ENCODE results near the gene MDK. TPM values are rescaled to one million over a fixed set of nuclear protein-coding genes. Genes with fewer than 3 reads are reported as not detected.

MDK gene
- total RNA-seq, 1 donor, result 27.5 TPM

- Histone ChIP-seq H3K27ac (ENCODE audit: low read depth, low read length) (no peak overlapping the region), H3K4me1 (ENCODE audit: insufficient read depth, low read length) (no peaks in the 10 kb centered on the region), H2AFZ (ENCODE audit: low read length) (no peak overlapping the region), H3K4me2 (ENCODE audit: insufficient read depth, low read length) (no peak overlapping the region), H4K20me1 (ENCODE audit: insufficient read depth, low read length) (peaks cover 4% of the 10 kb centered on the region), H3K27me3 (ENCODE audit: insufficient read depth, low read length) (no peaks in the 10 kb centered on the region), H3K9me3 (ENCODE audit: low read depth, low read length) (no peaks in the 10 kb centered on the region), H3K36me3 (ENCODE audit: insufficient read depth, low read length) (peaks cover 17% of the 10 kb centered on the region), H3K79me2 (ENCODE audit: insufficient read depth, low read length) (no peaks in the 10 kb centered on the region), H3K4me3 (ENCODE audit: insufficient read depth, low read length) (no peak overlapping the region)
- TF ChIP-seq CTCF (IDR thresholded peaks at IDR 0.05; ENCODE audit: extremely low read depth, low read depth, low read length), result no peak
- no peak for DNase-seq (ENCODE audit: insufficient read length, low spot score, missing footprints)
These were observed 33.4 kb downstream of the MDK start for GRCh38 chr11:46414879-46415278.

GRCh38 chr11:46417711-46418110 is 36.2 kb downstream of the MDK start:
- H3K27me3 ChIP-seq (ENCODE audit: insufficient read depth, low read length), result no peaks in the 10 kb centered on the region

GRCh38 chr11:46418751-46419150 is 37.3 kb downstream of the MDK start:
- Histone ChIP-seq H3K27ac (ENCODE audit: low read depth, low read length) (no peak overlapping the region), H2AFZ (ENCODE audit: low read length) (no peak overlapping the region), H3K4me1 (ENCODE audit: insufficient read depth, low read length) (no peaks in the 10 kb centered on the region), H3K27me3 (ENCODE audit: insufficient read depth, low read length) (no peaks in the 10 kb centered on the region), H3K36me3 (ENCODE audit: insufficient read depth, low read length) (peaks cover 17% of the 10 kb centered on the region), H3K79me2 (ENCODE audit: insufficient read depth, low read length) (no peaks in the 10 kb centered on the region), H3K9me3 (ENCODE audit: low read depth, low read length) (no peaks in the 10 kb centered on the region), H3K4me2 (ENCODE audit: insufficient read depth, low read length) (no peak overlapping the region), H3K4me3 (ENCODE audit: insufficient read depth, low read length) (no peak overlapping the region), H4K20me1 (ENCODE audit: insufficient read depth, low read length) (peaks cover 3% of the 10 kb centered on the region)
- no peak for DNase-seq (ENCODE audit: insufficient read length, low spot score, missing footprints)
- no peak for TF ChIP-seq CTCF (IDR thresholded peaks at IDR 0.05; ENCODE audit: extremely low read depth, low read depth, low read length)

More at GRCh38 chr11:46417711-46418110, 36.2 kb downstream of the MDK start:
- H4K20me1 ChIP-seq (ENCODE audit: insufficient read depth, low read length), result peaks cover 6% of the 10 kb centered on the region
- TF ChIP-seq CTCF (IDR thresholded peaks at IDR 0.05; ENCODE audit: extremely low read depth, low read depth, low read length), result no peak
- no peak overlapping the region for H3K4me3 ChIP-seq (ENCODE audit: insufficient read depth, low read length)
- H3K9me3 ChIP-seq (ENCODE audit: low read depth, low read length), result no peaks in the 10 kb centered on the region
- DNase-seq (ENCODE audit: insufficient read length, low spot score, missing footprints), result no peak
- H3K4me1 ChIP-seq (ENCODE audit: insufficient read depth, low read length), result no peaks in the 10 kb centered on the region
- no peak overlapping the region for H3K27ac ChIP-seq (ENCODE audit: low read depth, low read length)
- peaks cover 23% of the 10 kb centered on the region for H3K36me3 ChIP-seq (ENCODE audit: insufficient read depth, low read length)
- no peak overlapping the region for H2AFZ ChIP-seq (ENCODE audit: low read length)
- H3K79me2 ChIP-seq (ENCODE audit: insufficient read depth, low read length), result no peaks in the 10 kb centered on the region
- no peak overlapping the region for H3K4me2 ChIP-seq (ENCODE audit: insufficient read depth, low read length)

GRCh38 chr11:46420513-46420912 is 39.0 kb downstream of the MDK start:
- Histone ChIP-seq H4K20me1 (ENCODE audit: insufficient read depth, low read length) (peaks cover 3% of the 10 kb centered on the region), H3K36me3 (ENCODE audit: insufficient read depth, low read length) (peaks cover 12% of the 10 kb centered on the region), H3K4me3 (ENCODE audit: insufficient read depth, low read length) (no peak overlapping the region), H3K9me3 (ENCODE audit: low read depth, low read length) (no peaks in the 10 kb centered on the region), H3K27ac (ENCODE audit: low read depth, low read length) (no peak overlapping the region), H3K4me1 (ENCODE audit: insufficient read depth, low read length) (no peaks in the 10 kb centered on the region), H3K4me2 (ENCODE audit: insufficient read depth, low read length) (no peak overlapping the region), H3K27me3 (ENCODE audit: insufficient read depth, low read length) (no peaks in the 10 kb centered on the region), H2AFZ (ENCODE audit: low read length) (no peak overlapping the region), H3K79me2 (ENCODE audit: insufficient read depth, low read length) (no peaks in the 10 kb centered on the region)
- TF ChIP-seq CTCF (IDR thresholded peaks at IDR 0.05; ENCODE audit: extremely low read depth, low read depth, low read length), result no peak
- no peak for DNase-seq (ENCODE audit: insufficient read length, low spot score, missing footprints)
